PC-9 (cell line): Measurements from ENCODE around the gene TANGO6. TPM values are rescaled to one million over a fixed set of nuclear protein-coding genes. Genes with fewer than 3 reads are reported as not detected.
"Not testable (repeated sequence)": the region's sequence is repeated elsewhere in the genome, so short reads cannot be mapped to it uniquely, and the experiment has no call there.

Source experiments
- BruUV-seq: library from RNA; stranded (reverse); fragments of 400-500 nt; replicated peaks from 2 replicates; lab custom pipeline; 2021; lab: Mats Ljungman, UMichigan
- CTCF ChIA-PET: fragments of 300-600 bp; sonication (Branson Sonifier 250); formaldehyde crosslinking; loops from one replicate; lab custom pipeline; 2022; ENCODE audit warnings: antibody characterized with exemption; lab: Charles Lee
- POLR2A ChIA-PET: fragments of 300-600 bp; sonication (Branson Sonifier 250); formaldehyde crosslinking; loops from one replicate; lab custom pipeline; 2022; ENCODE audit warnings: antibody characterized with exemption; ENCODE audit not compliant: unreplicated experiment; lab: Charles Lee
- DNase-seq, 2 experiments: peaks; one replicate each; pipeline versions ENCODE4 v3.0.0 to v3.0.0-alpha.2; 2015 to 2022; ENCODE audit warnings: mixed read lengths in 1 of 2
- H2AFZ ChIP-seq: fragments of 200-600 bp; sonication (generic); 2 replicates; pipeline ENCODE4 v1.8.1; 2017; ENCODE audit warnings: antibody characterized with exemption
- H3F3A ChIP-seq: fragments of 200-600 bp; sonication (generic); 2 replicates; pipeline ENCODE4 v1.8.1; 2017; ENCODE audit warnings: antibody characterized with exemption, mild to moderate bottlenecking, low read depth; ENCODE audit not compliant: insufficient read depth
- H3K27ac ChIP-seq: fragments of 200-600 bp; sonication (generic); 2 replicates; pipeline ENCODE4 v1.6.1; 2016; ENCODE audit warnings: mixed run types
- H3K27me3 ChIP-seq: fragments of 200-600 bp; sonication (generic); 2 replicates; pipeline ENCODE4 v1.6.1; 2016; ENCODE audit warnings: low read depth, mixed run types; ENCODE audit not compliant: insufficient read depth
- H3K36me3 ChIP-seq: fragments of 200-600 bp; sonication (generic); 2 replicates; pipeline ENCODE4 v1.6.1; 2016; ENCODE audit warnings: low read depth, mixed run types
- H3K4me1 ChIP-seq: fragments of 200-600 bp; sonication (generic); replicated peaks from 2 replicates; pipeline ENCODE4 v1.6.1; 2016; ENCODE audit warnings: mixed run types; ENCODE audit not compliant: insufficient read depth
- H3K4me2 ChIP-seq: fragments of 200-600 bp; sonication (generic); 2 replicates; pipeline ENCODE4 v1.6.1; 2017; ENCODE audit warnings: mixed run types
- H3K4me3 ChIP-seq: fragments of 200-600 bp; sonication (generic); 2 replicates; pipeline ENCODE4 v1.6.1; 2016; ENCODE audit warnings: mixed run types
- H3K79me2 ChIP-seq: fragments of 200-600 bp; sonication (generic); 2 replicates; pipeline ENCODE4 v1.6.1; 2017; ENCODE audit warnings: low read depth, mixed run types
- H3K9me2 ChIP-seq: fragments of 200-600 bp; sonication (generic); 2 replicates; pipeline ENCODE4 v1.8.1; 2017; ENCODE audit warnings: mild to moderate bottlenecking; ENCODE audit not compliant: insufficient read depth
- H3K9me3 ChIP-seq: fragments of 200-600 bp; sonication (generic); 2 replicates; pipeline ENCODE4 v1.8.1; 2016; ENCODE audit warnings: low read depth; ENCODE audit not compliant: insufficient read depth
- H4K20me1 ChIP-seq: fragments of 200-600 bp; sonication (generic); 2 replicates; pipeline ENCODE4 v1.8.1; 2017; ENCODE audit not compliant: insufficient read depth
- CTCF ChIP-seq: fragments of 200-600 bp; sonication (generic); conservative IDR thresholded peaks from 2 replicates; pipeline ENCODE4 v1.6.1; 2017; ENCODE audit warnings: mixed run types, antibody characterized with exemption, mild to moderate bottlenecking, moderate library complexity
- EZH2 ChIP-seq: fragments of 200-600 bp; sonication (generic); IDR thresholded peaks from 2 replicates; pipeline ENCODE4 v1.8.0; 2017; ENCODE audit warnings: antibody characterized with exemption, low read depth
- intact Hi-C: fragments of 100-400 bp; cut with micrococcal nuclease; formaldehyde crosslinking; loops from one replicate; pipeline ENCODE4 v1.10.0; 2022; ENCODE audit not compliant: unreplicated experiment
- total RNA-seq: library from RNA; stranded (reverse); gene quantifications from 2 replicates; pipeline ENCODE4 v1.2.3, GENCODE V29; 2021

Gene TANGO6
- total RNA-seq, 1 experiment from 2014 or later: 5.8 TPM

DNA sequence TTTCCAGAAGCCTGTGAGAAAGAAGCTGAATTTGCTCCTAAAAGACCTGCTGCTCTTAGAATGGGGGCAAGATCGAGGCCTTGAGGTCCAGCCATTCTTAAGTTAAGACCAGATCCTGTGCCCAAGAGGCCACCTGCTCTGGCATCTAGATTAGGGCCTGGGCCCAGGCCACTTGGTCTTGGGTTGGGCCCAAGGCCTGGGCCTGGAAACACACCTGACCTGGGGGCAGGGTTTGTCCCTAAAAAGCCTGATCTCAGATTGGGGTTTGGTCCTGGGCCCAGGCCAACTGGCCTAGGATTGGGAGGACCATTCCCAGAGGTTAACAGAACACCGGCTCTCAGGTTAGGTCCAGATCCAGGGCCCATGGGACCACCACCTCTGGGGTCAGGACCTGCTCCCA lies 276.2 kb downstream of the TANGO6 start:
- Histone ChIP-seq H4K20me1 (0 out of 2 replicates have a peak, but pooled peaks cover 11% of the 10 kb centered on the region), H2AFZ (no peak overlapping the region), H3K4me1 (no peaks in the 10 kb centered on the region), H3K4me2 (no peak overlapping the region), H3K36me3 (peaks cover 3% of the 10 kb centered on the region; the same call in 1 of the 2 replicates), H3K27ac (no peak overlapping the region), H3F3A (peaks cover 37% of the 10 kb centered on the region; the same call in 1 of the 2 replicates), H3K9me2 (no peaks in the 10 kb centered on the region), H3K79me2 (peaks cover 10% of the 10 kb centered on the region; the same call in 1 of the 2 replicates), H3K9me3 (no peaks in the 10 kb centered on the region), H3K4me3 (no peak overlapping the region), H3K27me3 (no peaks in the 10 kb centered on the region)
- BruUV-seq: no TSS peak
- DNase-seq: no peak
- TF ChIP-seq EZH2: no peak
- no peak for TF ChIP-seq CTCF
- ChIA-PET POLR2A (no interaction called here), CTCF (no interaction called here)
- intact Hi-C loops: no loop called here

- Histone ChIP-seq H3K4me2 (no peak overlapping the region), H4K20me1 (0 out of 2 replicates have a peak, but pooled peaks cover 14% of the 10 kb centered on the region), H3K27ac (no peak overlapping the region), H2AFZ (no peak overlapping the region), H3K79me2 (peaks cover 10% of the 10 kb centered on the region; the same call in 1 of the 2 replicates), H3F3A (peaks cover 44% of the 10 kb centered on the region), H3K9me3 (no peaks in the 10 kb centered on the region), H3K4me1 (no peaks in the 10 kb centered on the region), H3K27me3 (no peaks in the 10 kb centered on the region), H3K9me2 (no peaks in the 10 kb centered on the region), H3K4me3 (no peak overlapping the region), H3K36me3 (peaks cover 3% of the 10 kb centered on the region; the same call in 1 of the 2 replicates)
- POLR2A ChIA-PET: interaction anchor here (0.7 kb wide), 1 partner anchor 276 kb away, joined by 3 read pairs; no protein-coding TSS in a partner anchor
- intact Hi-C loops: loop anchor here (5.0 kb wide), 1 partner anchor 418 kb away; no protein-coding TSS in a partner anchor
- CTCF ChIA-PET: no interaction called here
- BruUV-seq: no TSS peak
- DNase-seq: no peak
- no peak for TF ChIP-seq CTCF
- TF ChIP-seq EZH2: no peak
These were observed 276.8 kb downstream of the TANGO6 start for GRCh38 chr16:69120096-69120664.

DNA sequence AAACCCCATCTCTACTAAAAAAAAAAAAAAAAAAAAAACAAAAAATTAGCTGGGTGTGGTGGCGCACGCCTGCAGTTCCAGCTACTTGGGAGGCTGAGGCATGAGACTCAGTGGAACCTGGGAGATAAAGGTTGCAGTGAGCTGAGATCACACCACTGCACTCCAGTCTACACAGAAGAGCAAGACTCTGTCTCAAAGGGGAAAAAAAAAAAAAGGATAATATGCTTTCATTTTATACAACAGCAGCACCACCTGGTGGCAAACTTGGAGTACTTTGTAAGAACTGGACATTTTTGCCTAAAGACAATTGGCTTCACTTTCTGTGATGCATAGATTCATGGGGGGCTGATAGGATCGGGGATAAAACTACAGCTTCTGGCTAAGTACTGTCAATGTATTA lies 280.6 kb downstream of the TANGO6 start:
- peaks cover 33% of the 10 kb centered on the region for H3F3A ChIP-seq
- H3K79me2 ChIP-seq: peaks cover 33% of the 10 kb centered on the region
- intact Hi-C loops: loop anchor here (1.0 to 5.0 kb wide), 4 partner anchors 222 to 596 kb away; no protein-coding TSS in a partner anchor
- H3K27ac ChIP-seq: no peak overlapping the region
- no peaks in the 10 kb centered on the region for H3K4me1 ChIP-seq
- no peaks in the 10 kb centered on the region for H3K27me3 ChIP-seq
- H3K9me2 ChIP-seq: no peaks in the 10 kb centered on the region
- TF ChIP-seq CTCF (peak; percentile 87), EZH2 (no peak)
- peaks cover 23% of the 10 kb centered on the region; the same call in 1 of the 2 replicates for H4K20me1 ChIP-seq
- ChIA-PET POLR2A (no interaction called here), CTCF (interaction anchor here (0.7 to 1.4 kb wide), 5 partner anchors 51 to 596 kb away, joined by 3 to 8 read pairs (median 5); no protein-coding TSS in a partner anchor)
- DNase-seq: peak; percentile 47 to 62
- no peak overlapping the region for H2AFZ ChIP-seq
- no peak overlapping the region for H3K4me2 ChIP-seq
- peaks cover 6% of the 10 kb centered on the region; the same call in 1 of the 2 replicates for H3K36me3 ChIP-seq
- H3K9me3 ChIP-seq: no peaks in the 10 kb centered on the region
- no peak overlapping the region for H3K4me3 ChIP-seq
- BruUV-seq: no TSS peak

DNA sequence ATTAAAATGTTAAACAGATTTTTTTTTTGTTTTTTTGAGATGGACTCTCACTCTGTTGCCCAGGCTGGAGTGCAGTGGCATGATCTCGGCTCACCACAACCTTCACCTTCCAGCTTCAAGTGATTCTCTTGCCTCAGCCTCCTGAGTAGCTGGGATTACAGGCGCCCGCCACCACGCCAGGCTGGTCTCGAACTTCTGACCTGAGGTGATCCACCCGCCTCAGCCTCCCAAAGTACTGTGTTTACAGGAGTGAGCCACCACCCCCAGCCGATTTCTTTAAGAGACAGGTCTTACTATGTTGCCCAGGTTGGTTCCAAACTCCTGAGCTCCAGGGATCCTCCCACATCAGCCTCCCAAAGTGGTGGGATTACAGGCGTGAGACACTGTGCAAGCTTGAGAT lies 281.1 kb downstream of the TANGO6 start:
- POLR2A ChIA-PET, H3K4me1 ChIP-seq, H3K27ac ChIP-seq, H3K27me3 ChIP-seq, DNase-seq, H2AFZ ChIP-seq, H3K4me2 ChIP-seq, H3K36me3 ChIP-seq, BruUV-seq, H3K9me2 ChIP-seq, H3K9me3 ChIP-seq, H3K4me3 ChIP-seq: not testable (repeated sequence)
- CTCF ChIA-PET: interaction anchor here (1.1 to 1.4 kb wide), 2 partner anchors 534 to 596 kb away, joined by 6 to 8 read pairs; no protein-coding TSS in a partner anchor
- H4K20me1 ChIP-seq: peaks cover 24% of the 10 kb centered on the region
- H3K79me2 ChIP-seq: peaks cover 38% of the 10 kb centered on the region
- intact Hi-C loops: loop anchor here (1.0 to 5.0 kb wide), 4 partner anchors 222 to 596 kb away; no protein-coding TSS in a partner anchor
- peaks cover 35% of the 10 kb centered on the region for H3F3A ChIP-seq

DNA sequence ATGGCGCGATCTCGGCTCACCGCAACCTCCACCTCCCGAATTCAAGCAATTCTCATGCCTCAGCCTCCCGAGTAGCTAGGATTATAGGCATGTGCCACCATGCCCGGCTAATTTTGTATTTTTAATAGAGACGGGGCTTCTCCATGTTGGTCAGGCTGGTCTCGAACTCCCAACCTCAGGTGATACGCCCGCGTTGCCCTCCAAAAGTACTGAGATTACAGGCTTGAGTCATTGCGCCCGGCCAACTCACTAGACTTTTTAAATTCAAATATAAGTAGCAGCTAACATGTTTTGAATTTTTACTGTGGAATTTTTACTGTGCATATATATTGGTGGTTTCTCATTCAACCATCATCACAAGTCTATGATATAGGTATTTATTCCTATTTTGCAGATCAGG lies 281.6 kb downstream of the TANGO6 start:
- H3K36me3 ChIP-seq: not testable (repeated sequence)

More for the DNA sequence above, 281.6 kb downstream of the TANGO6 start:
- H3K4me1 ChIP-seq, H3K9me2 ChIP-seq, H3K27me3 ChIP-seq, CTCF ChIA-PET, DNase-seq, POLR2A ChIA-PET, H3K27ac ChIP-seq, H3K4me3 ChIP-seq, H3K4me2 ChIP-seq, BruUV-seq, H2AFZ ChIP-seq, H3K9me3 ChIP-seq: not testable (repeated sequence)
- H3F3A ChIP-seq: peaks cover 40% of the 10 kb centered on the region
- peaks cover 43% of the 10 kb centered on the region for H3K79me2 ChIP-seq
- intact Hi-C loops: loop anchor here (1.0 to 5.0 kb wide), 4 partner anchors 223 to 597 kb away; no protein-coding TSS in a partner anchor
- H4K20me1 ChIP-seq: peaks cover 27% of the 10 kb centered on the region
